ENCODE data around the gene PNPLA7.
"Not testable (repeated sequence)": the region's sequence is repeated elsewhere in the genome, so short reads cannot be mapped to it uniquely, and the experiment has no call there.

The PNPLA7 gene

DNA sequence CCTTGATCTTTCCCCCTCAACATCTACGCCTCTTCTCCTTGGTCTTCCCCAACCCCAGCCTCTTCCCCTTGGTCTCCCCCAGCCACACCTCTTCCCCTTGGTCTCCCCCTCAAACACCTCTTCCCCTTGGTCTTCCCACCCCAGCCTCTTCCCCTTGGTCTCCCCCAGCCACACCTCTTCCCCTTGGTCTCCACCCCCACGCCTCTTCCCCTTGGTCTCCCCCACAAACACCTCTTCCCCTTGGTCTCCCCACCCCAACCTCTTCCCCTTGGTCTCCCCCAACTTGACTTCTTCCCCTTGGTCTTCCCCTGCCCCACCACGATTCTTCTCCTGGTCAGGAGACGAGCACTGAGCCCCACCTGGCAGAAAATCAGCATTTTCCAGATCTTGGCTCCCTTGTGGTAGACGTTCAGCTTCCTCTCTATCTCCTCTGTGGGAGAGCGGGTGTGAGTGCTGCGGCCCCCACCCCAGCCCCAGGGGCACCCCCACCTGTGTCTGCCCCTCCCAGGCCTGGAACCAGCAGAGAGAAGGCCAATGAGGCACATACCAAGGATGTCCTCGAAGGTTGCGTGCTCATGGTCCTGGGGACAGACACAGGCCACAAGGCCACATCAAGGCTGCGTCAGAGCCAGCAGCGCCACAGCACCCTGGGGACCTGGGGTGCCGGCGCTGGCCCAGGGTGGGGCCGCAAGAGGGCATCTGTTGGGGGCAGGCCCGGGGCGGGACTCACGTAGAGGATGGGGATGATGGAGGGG is 98.0 kb downstream of the PNPLA7 start:
- DNase-seq (ENCODE audit: low spot score) = no peak
- in situ Hi-C loops (cut with MboI; ENCODE audit: low pct_unique_long_range_greater_than_20kb, low sequenced_read_pairs, unreplicated experiment) = no loop called here
- TF ChIP-seq, protein P1, sequence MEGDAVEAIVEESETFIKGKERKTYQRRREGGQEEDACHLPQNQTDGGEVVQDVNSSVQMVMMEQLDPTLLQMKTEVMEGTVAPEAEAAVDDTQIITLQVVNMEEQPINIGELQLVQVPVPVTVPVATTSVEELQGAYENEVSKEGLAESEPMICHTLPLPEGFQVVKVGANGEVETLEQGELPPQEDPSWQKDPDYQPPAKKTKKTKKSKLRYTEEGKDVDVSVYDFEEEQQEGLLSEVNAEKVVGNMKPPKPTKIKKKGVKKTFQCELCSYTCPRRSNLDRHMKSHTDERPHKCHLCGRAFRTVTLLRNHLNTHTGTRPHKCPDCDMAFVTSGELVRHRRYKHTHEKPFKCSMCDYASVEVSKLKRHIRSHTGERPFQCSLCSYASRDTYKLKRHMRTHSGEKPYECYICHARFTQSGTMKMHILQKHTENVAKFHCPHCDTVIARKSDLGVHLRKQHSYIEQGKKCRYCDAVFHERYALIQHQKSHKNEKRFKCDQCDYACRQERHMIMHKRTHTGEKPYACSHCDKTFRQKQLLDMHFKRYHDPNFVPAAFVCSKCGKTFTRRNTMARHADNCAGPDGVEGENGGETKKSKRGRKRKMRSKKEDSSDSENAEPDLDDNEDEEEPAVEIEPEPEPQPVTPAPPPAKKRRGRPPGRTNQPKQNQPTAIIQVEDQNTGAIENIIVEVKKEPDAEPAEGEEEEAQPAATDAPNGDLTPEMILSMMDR (IDR thresholded peaks at IDR 0.05; ENCODE audit: extremely low read depth, insufficient read depth, missing control alignments) = no peak

DNA sequence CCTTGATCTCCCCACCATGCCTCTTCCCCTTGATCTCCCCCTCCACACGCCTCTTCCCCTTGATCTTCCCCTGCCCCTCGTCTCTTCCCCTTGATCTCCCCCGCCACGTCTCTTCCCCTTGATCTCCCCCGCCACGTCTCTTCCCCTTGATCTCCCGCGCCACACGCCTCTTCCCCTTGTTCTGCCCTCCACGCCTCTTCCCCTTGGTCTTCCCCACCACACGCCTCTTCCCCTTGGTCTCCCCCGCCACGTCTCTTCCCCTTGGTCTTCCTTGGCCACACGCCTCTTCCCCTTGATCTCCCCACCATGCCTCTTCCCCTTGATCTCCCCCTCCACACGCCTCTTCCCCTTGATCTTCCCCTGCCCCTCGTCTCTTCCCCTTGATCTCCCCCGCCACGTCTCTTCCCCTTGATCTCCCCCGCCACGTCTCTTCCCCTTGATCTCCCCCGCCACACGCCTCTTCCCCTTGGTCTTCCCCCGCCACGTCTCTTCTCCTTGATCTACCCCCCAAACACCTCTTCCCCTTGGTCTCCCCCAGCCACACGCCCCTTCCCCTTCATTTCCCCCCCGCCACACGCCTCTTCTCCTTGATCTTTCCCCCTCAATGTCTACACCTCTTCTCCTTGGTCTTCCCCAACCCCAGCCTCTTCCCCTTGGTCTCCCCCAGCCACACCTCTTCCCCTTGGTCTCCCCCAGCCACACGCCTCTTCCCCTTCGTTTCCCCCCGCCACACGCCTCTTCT is 98.8 kb downstream of the PNPLA7 start:
- in situ Hi-C loops (cut with MboI; ENCODE audit: low pct_unique_long_range_greater_than_20kb, low sequenced_read_pairs, unreplicated experiment); DNase-seq (ENCODE audit: low spot score): not testable (repeated sequence)

DNA sequence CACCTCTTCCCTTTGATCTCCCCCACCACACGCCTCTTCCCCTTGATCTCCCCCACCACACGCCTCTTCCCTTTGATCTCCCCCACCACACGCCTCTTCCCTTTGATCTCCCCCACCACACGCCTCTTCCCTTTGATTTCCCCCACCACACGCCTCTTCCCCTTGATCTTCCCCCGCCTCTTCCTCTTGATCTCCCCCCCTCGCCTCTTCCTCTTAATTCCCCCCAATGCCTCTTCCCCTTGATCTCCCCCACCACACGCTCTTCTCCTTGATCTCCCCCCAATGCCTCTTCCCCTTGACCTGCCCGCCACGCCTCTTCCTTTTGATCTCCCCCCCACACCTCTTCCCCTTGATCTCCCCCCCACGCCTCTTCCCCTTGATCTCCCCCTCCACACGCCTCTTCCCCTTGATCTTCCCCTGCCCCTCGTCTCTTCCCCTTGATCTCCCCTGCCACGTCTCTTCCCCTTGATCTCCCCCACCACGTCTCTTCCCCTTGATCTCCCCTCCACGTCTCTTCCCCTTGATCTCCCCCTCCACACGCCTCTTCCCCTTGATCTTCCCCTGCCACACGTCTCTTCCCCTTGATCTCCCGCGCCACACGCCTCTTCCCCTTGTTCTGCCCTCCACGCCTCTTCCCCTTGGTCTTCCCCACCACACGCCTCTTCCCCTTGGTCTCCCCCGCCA is 99.5 kb downstream of the PNPLA7 start:
- DNase-seq (ENCODE audit: low spot score); in situ Hi-C loops (cut with MboI; ENCODE audit: low pct_unique_long_range_greater_than_20kb, low sequenced_read_pairs, unreplicated experiment): not testable (repeated sequence)

DNA sequence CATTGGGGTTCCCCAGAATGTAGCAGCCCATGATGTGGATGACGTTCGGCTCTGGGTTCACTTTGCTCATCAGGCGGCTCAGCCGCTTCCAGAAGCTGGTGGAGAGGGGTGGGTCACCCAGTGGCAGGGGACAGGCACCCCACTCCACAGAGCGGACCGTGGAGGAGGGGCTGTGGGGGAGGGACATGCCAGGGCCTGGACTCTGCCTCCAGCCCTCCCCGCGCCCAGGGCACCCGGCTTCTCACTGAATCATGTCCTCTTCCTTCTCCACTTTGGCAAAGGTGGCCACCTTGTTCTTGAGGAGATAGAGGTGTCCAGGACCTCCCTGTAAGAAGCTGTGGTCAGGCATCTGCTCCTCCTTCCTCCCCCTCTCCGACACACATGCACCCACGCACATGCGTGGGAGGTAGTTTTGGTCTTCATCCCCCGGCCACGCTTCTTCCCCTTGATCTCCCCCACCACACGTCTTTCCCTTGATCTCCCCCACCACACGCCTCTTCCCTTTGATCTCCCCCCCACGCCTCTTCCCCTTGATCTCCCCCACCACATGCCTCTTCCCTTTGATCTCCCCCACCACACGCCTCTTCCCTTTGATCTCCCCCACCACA is 100.2 kb downstream of the PNPLA7 start:
- TF ChIP-seq, protein P1 (IDR thresholded peaks at IDR 0.05; ENCODE audit: extremely low read depth, insufficient read depth, missing control alignments) = no peak
- no peak for DNase-seq (ENCODE audit: low spot score)
- in situ Hi-C loops (cut with MboI; ENCODE audit: low pct_unique_long_range_greater_than_20kb, low sequenced_read_pairs, unreplicated experiment) = no loop called here

DNA sequence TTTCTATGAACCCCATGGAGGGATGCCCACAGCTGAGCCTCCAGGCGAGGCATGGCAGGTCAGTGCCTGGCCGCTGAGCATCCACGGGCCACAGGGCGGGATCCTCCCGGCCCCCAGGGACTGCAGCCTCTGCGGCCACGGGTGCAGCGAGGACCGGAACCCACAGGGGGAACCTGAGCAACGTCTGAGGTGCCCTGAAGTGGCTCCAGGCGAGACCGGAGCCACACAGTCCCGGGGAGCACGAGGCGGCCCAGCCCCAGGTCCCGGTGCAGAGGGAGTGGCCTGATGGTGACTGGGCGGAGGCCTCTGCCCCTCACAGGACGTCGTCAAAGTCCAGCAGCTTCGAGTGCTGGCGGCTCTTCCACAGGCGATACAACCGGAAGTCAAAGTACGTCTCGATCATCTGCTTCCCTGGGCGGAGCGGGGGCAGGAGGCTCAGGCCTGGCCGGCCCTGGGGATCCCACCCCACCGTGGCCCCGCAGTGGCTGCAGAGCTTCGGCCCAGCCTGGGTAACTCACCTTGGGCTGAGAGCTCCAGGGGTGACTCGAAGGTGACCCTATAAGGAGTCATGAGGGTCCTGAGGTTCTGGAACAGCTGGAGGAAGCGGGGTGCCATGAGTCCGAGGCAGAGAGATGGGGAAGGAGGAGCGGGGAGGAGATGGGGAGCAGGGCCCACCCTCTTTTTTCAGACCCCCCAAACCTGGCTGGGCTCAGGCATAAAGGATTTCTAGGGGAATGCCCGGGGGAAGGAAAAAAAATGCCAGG is 100.9 kb downstream of the PNPLA7 start:
- DNase-seq (ENCODE audit: low spot score) = no peak
- TF ChIP-seq, protein P1 (IDR thresholded peaks at IDR 0.05; ENCODE audit: extremely low read depth, insufficient read depth, missing control alignments) = no peak
- in situ Hi-C loops (cut with MboI; ENCODE audit: low pct_unique_long_range_greater_than_20kb, low sequenced_read_pairs, unreplicated experiment) = no loop called here

DNA sequence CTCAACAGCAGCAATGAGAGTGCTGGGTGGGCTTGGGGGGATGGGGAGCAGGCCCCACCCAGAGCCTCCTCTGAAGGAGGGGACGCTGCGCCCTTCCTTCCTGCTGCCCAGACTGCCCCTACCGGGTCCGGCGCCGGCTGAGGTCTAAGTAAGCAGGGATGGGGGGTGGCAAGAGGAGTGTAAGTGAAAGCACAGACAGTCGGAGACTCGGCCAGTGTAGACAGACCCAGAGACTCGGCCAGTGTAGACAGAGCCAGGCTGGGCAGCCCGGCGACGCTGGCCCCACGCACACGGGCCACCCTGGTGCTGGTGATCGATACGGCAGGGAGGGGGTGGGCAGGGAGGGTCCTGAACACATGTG is 101.6 kb downstream of the PNPLA7 start:
- TF ChIP-seq, protein P1 (IDR thresholded peaks at IDR 0.05; ENCODE audit: extremely low read depth, insufficient read depth, missing control alignments) = no peak
- in situ Hi-C loops (cut with MboI; ENCODE audit: low pct_unique_long_range_greater_than_20kb, low sequenced_read_pairs, unreplicated experiment) = no loop called here
- no peak for DNase-seq (ENCODE audit: low spot score)

Measured in GM13977 (cell line).